Heart left ventricle (tissue), 13 donors: ENCODE results near the gene CMA1.
"Not testable (repeated sequence)": the region's sequence is repeated elsewhere in the genome, so short reads cannot be mapped to it uniquely, and the experiment has no call there.

Experiments
- POLR2A ChIP-seq, 2 donors: fragments of 450-650 bp; IDR thresholded peaks; one replicate each; pipeline ENCODE4 v1.6.1; 2017; ENCODE audit warnings: antibody characterized with exemption in 2 of 2, mild to moderate bottlenecking in 2 of 2, moderate library complexity in 2 of 2
- TF ChIP-seq, protein P1 (sequence below), 12 donors: fragments of 200-600 bp; sonication (generic) in 4 of 12; IDR thresholded peaks; one replicate each; pipeline versions ENCODE4 v1.5.0 to v1.8.0; 2018 to 2022; ENCODE audit warnings: antibody characterized with exemption in 12 of 12, mild to moderate bottlenecking in 5 of 12
- donor health status: ischemic (EF 13 %, LVEDD 7.1; RV severe dilation, severe dysfunction).
- donor health status: DM: no; HTN: yes; CAD: no.
- donor health status: DM: no; HTN: no; CAD: no.
- donor health status: ischemic (EF 25% LVEDD 6.9; RV normal size, moderate dysfunction).
- donor health status: ischemic (EF 25% LVEDD 5.7; RV mildly dilated, moderate dysfunction).
- donor health status: ischemic (EF 35%, LVEDD 5.7; RV mildly dilated, moderate dysfunction).
- donor health status: nonischemic (EF 11% LVEDD 7.7; RV severe dilation, severe dysfunction).
- donor health status: DM: yes; HTN: yes; CAD: no.
- donor health status: PGD.
- donor health status: ischemic (EF 29% LVEDD 5.4; RV normal size, mild dysfunction).
- donor health status: nonischemic (EF 23%, LVEDD 6.1; RV moderate dilation, normal function).

- TF ChIP-seq, protein P1, sequence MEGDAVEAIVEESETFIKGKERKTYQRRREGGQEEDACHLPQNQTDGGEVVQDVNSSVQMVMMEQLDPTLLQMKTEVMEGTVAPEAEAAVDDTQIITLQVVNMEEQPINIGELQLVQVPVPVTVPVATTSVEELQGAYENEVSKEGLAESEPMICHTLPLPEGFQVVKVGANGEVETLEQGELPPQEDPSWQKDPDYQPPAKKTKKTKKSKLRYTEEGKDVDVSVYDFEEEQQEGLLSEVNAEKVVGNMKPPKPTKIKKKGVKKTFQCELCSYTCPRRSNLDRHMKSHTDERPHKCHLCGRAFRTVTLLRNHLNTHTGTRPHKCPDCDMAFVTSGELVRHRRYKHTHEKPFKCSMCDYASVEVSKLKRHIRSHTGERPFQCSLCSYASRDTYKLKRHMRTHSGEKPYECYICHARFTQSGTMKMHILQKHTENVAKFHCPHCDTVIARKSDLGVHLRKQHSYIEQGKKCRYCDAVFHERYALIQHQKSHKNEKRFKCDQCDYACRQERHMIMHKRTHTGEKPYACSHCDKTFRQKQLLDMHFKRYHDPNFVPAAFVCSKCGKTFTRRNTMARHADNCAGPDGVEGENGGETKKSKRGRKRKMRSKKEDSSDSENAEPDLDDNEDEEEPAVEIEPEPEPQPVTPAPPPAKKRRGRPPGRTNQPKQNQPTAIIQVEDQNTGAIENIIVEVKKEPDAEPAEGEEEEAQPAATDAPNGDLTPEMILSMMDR (IDR thresholded peaks at IDR 0.05) = not testable (repeated sequence)
- not testable (repeated sequence) for TF ChIP-seq POLR2A (IDR thresholded peaks at IDR 0.05)
These were observed 37.6 kb downstream of the CMA1 start for GRCh38 chr14:24470450-24470849.
